ENCODE data around the gene RXFP4.

The RXFP4 gene

GRCh38 chr1:155940482-155940992, 901 bp upstream of the RXFP4 start:
- H3K9me2 ChIP-seq (replicated peaks; ENCODE audit: insufficient read depth, low read length), result no peaks in the 10 kb centered on the region
- H3K79me2 ChIP-seq (ENCODE audit: insufficient read depth, low read length), result no peaks in the 10 kb centered on the region
- H3F3A ChIP-seq (ENCODE audit: insufficient read depth), result peaks cover 14% of the 10 kb centered on the region
- H3K4me3 ChIP-seq (ENCODE audit: insufficient read depth, low read length, poor library complexity, severe bottlenecking), result no peak overlapping the region
- no peaks in the 10 kb centered on the region for H3K9me3 ChIP-seq (ENCODE audit: insufficient read depth, low read length)
- TF ChIP-seq CTCF (IDR thresholded peaks at IDR 0.05; ENCODE audit: insufficient read depth, low read length, poor library complexity, severe bottlenecking) (no peak), EZH2phosphoT487 (conservative IDR thresholded peaks at IDR 0.05; ENCODE audit: low read length) (no peak)
- no peak overlapping the region for H3K4me2 ChIP-seq (ENCODE audit: low read depth, low read length, poor library complexity, severe bottlenecking)
- no peak overlapping the region for H3K27ac ChIP-seq (ENCODE audit: low read depth, low read length)
- no peaks in the 10 kb centered on the region for H3K27me3 ChIP-seq (ENCODE audit: low read length)
- no peak overlapping the region for H3K9ac ChIP-seq (ENCODE audit: low read length)
- no peaks in the 10 kb centered on the region for H4K20me1 ChIP-seq (ENCODE audit: low read depth, low read length)
- H2AFZ ChIP-seq (ENCODE audit: low read depth, low read length, severe bottlenecking), result no peak overlapping the region
- no peaks in the 10 kb centered on the region for H3K36me3 ChIP-seq (ENCODE audit: low read length)

GRCh38 chr1:155941845-155942531, 550 bp downstream of the RXFP4 start:
- no peaks in the 10 kb centered on the region for H3K79me2 ChIP-seq (ENCODE audit: insufficient read depth, low read length)
- H3K27me3 ChIP-seq (ENCODE audit: low read length), result no peaks in the 10 kb centered on the region
- H3F3A ChIP-seq (ENCODE audit: insufficient read depth), result peaks cover 13% of the 10 kb centered on the region
- no peak overlapping the region for H3K4me3 ChIP-seq (ENCODE audit: insufficient read depth, low read length, poor library complexity, severe bottlenecking)
- H3K9me2 ChIP-seq (replicated peaks; ENCODE audit: insufficient read depth, low read length), result no peaks in the 10 kb centered on the region
- H3K9me3 ChIP-seq (ENCODE audit: insufficient read depth, low read length), result no peaks in the 10 kb centered on the region
- no peak overlapping the region for H2AFZ ChIP-seq (ENCODE audit: low read depth, low read length, severe bottlenecking)
- H3K9ac ChIP-seq (ENCODE audit: low read length), result no peak overlapping the region
- H3K4me2 ChIP-seq (ENCODE audit: low read depth, low read length, poor library complexity, severe bottlenecking), result no peak overlapping the region
- H3K27ac ChIP-seq (ENCODE audit: low read depth, low read length), result no peak overlapping the region
- no peak for TF ChIP-seq EZH2phosphoT487 (conservative IDR thresholded peaks at IDR 0.05; ENCODE audit: low read length)
- no peak for TF ChIP-seq CTCF (IDR thresholded peaks at IDR 0.05; ENCODE audit: insufficient read depth, low read length, poor library complexity, severe bottlenecking)
- H3K36me3 ChIP-seq (ENCODE audit: low read length), result no peaks in the 10 kb centered on the region
- no peaks in the 10 kb centered on the region for H4K20me1 ChIP-seq (ENCODE audit: low read depth, low read length)

GRCh38 chr1:155942578-155943141, 1.2 kb downstream of the RXFP4 start:
- Histone ChIP-seq H3F3A (ENCODE audit: insufficient read depth) (peaks cover 20% of the 10 kb centered on the region), H3K27me3 (ENCODE audit: low read length) (no peaks in the 10 kb centered on the region), H3K36me3 (ENCODE audit: low read length) (0 out of 2 replicates have a peak, but pooled peaks cover 4% of the 10 kb centered on the region), H2AFZ (ENCODE audit: low read depth, low read length, severe bottlenecking) (no peak overlapping the region), H3K79me2 (ENCODE audit: insufficient read depth, low read length) (no peaks in the 10 kb centered on the region), H3K4me2 (ENCODE audit: low read depth, low read length, poor library complexity, severe bottlenecking) (no peak overlapping the region), H3K9me3 (ENCODE audit: insufficient read depth, low read length) (no peaks in the 10 kb centered on the region), H3K4me3 (ENCODE audit: insufficient read depth, low read length, poor library complexity, severe bottlenecking) (no peak overlapping the region), H4K20me1 (ENCODE audit: low read depth, low read length) (no peaks in the 10 kb centered on the region), H3K9ac (ENCODE audit: low read length) (no peak overlapping the region), H3K27ac (ENCODE audit: low read depth, low read length) (no peak overlapping the region), H3K9me2 (replicated peaks; ENCODE audit: insufficient read depth, low read length) (no peaks in the 10 kb centered on the region)
- TF ChIP-seq CTCF (IDR thresholded peaks at IDR 0.05; ENCODE audit: insufficient read depth, low read length, poor library complexity, severe bottlenecking), result no peak
- TF ChIP-seq EZH2phosphoT487 (conservative IDR thresholded peaks at IDR 0.05; ENCODE audit: low read length), result no peak

Measured in SU-DHL-6 (cell line).